GM19397 (cell line): Measurements from ENCODE around the gene ESD.
A peak's percentile ranks its signal among the peaks of the same experiment; 100 is the strongest.
"Not testable (repeated sequence)": the region's sequence is repeated elsewhere in the genome, so short reads cannot be mapped to it uniquely, and the experiment has no call there.

Experiments used
- ATAC-seq: cut with Tn5 transposase; IDR thresholded peaks from one replicate; pipeline ENCODE4 v1.9.1; 2021; ENCODE audit warnings: mild to moderate bottlenecking, moderate library complexity; ENCODE audit not compliant: unreplicated experiment

The ESD gene

DNA sequence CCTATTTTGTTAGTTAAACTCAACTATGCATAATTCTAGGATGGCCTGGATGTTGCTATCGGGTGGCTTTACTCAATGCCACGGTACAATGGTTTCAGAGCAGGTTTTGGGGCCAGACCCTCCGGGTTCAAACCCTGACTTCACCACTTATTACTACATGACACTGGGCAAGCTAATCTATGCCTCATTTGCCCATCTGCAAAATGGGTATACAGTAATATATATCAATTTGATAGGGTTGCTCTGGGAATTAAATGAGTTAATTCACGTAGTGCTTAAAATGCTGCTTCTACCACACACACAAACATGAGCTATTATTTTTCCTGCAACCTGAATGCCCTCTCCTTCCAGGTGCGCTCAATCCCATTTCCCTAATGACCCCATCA, 839 bp downstream of the ESD start:
- ATAC-seq: no peak

DNA sequence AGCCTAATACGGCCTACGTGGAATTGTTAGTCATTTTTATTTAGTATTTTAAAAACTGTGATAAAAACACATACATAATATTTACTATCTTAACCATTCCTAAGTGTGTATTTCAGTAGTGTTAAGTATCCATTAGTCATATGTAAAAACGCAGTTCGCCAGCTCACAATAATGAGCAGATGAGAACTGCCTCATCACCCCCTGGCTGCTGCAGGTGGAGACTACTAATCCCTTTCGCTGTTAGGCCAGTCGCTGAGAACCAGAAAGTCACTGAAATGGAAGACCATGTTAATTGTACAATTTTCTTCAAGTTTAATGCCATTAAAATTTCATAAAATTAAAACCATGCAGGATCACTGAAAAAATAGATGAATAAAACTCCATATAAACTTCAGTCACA, 1.6 kb downstream of the ESD start:
- no peak for ATAC-seq

DNA sequence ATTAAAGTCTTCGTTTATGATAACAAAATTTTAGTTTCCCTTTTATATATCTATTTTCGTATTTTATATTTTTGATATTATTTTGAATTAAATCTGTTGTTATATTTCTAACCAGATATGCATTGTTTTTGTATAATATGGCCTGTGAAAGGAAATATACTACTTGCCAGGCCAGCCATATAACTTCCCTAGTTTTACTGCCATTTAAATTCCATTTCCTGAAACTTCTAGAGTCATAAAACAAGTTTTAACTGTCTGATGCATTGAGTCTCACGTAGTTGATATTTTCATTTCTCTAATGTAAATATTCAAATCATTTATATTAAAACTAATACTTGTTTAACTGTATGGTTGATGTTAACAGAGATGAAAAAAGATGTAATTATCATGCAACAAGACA, 13.5 kb downstream of the ESD start:
- ATAC-seq: no peak

GRCh38 chr13:46782691-46783090, 14.3 kb downstream of the ESD start:
- no peak for ATAC-seq

DNA sequence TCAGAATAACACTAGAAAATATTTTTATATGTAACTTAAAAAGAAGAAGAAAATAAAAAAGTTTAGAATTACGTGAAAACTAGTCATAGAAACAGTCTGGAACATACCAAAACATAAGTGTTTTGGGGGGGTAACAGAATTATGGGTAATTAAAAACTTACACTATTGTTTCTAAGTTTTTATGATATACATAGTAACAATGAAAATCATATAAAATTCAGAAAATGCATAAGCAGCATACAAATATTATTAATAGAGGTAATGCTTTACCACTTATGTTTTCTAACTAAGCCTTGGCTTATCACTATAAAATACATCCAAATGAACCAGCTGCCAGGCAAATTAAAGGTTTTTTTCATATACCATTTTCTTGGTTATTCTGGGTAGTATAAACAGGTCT, 14.9 kb downstream of the ESD start:
- ATAC-seq: no peak

GRCh38 chr13:46778890-46779289, 18.1 kb downstream of the ESD start:
- ATAC-seq: no peak

- no peak for ATAC-seq
These were observed 18.9 kb downstream of the ESD start for GRCh38 chr13:46778095-46778494.

GRCh38 chr13:46775385-46776107, 21.4 kb downstream of the ESD start:
- ATAC-seq: no peak

DNA sequence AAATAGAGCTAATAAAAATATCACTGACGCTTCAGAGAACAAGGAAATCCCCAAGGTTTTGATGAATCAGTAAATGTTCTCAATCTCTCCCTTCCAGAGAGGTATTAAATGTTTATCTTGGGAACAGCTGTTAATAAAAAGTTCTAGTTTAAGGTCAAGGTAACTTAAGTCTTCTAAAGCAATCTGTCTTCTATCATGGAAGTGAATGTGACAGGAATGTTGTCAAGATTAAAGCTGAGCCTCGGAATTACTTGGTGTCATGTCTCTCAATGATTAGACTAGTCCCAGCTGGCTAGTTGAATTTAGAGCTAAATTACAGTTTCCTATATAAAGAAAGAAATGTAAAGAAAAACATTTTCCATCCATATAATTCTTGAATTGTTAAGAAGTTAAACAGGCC, 23.4 kb downstream of the ESD start:
- no peak for ATAC-seq

- ATAC-seq: no peak
These were observed 25.3 kb downstream of the ESD start for GRCh38 chr13:46771693-46772092.

DNA sequence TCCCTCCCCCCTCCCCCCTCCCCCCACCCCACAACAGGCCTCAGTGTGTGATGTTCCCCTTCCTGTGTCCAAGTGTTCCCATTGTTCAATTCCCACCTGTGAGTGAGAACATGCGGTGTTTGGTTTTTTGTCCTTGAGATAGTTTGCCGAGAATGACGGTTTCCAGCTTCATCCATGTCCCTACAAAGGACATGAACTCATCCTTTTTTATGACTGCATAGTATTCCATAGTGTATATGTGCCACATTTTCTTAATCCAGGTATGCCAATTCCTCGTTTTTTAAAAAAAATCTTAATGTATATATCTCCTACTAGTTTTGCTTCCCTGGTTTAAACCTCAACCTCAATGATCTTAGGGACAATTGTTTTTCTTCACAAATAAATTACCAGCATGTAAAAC, 27.0 kb downstream of the ESD start:
- not testable (repeated sequence) for ATAC-seq

DNA sequence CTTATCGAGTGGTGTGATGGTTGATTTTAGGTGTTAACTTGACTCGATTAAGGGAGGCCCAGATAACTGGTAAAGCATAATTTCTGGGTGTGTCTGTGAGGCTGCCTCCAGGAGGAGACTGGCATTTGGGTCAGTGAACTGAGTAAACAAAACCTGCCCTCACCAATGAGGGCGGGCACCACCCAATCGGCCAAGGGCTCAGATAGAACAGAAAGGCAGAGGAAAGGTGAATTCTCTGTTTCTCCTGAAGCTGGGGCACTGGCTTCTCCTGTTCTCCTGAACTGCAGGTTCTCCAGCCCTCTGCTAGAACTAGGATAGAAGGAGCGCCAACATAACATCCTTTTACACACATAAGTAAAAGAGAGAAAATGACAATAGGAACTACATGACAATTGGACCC, 35.1 kb downstream of the ESD start:
- no peak for ATAC-seq

DNA sequence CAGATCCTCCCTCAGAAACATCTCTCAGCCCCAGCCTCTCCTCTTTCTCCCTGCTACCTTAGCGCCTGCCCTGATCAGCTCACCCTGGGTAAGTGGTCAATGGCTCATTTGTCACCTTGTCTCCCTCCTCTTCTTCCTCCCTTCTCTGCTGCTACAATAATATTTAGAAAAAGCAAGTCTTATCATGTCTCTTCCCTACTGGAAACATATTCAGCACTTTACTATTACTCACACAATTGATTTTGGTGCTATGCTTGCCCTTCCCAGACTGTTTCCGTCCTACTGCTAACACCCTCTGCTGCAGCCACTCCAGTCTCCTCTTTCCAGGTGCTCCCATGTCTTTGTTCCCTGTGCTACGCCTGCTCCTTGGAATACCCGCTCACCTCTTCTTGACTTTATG, 35.8 kb downstream of the ESD start:
- no peak for ATAC-seq

DNA sequence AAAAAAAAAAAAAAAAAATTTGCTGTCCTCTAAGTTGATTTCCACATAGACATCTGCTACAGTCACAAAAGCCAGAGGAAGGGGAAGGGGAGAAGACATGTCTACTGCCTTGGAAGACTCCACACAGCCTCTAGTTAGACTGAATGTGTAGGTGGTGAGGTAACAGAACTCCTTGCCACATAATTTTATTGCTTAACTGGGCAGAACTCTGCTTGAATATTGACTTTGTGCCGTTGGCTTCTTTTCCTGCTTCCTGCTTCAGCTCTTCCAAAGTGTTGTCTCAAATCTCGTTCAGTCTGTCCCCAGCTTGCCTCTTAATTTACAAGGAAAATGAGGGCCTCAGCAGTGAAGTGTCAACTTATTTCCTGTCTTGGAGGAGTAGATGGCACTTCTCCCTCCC, 37.1 kb downstream of the ESD start:
- no peak for ATAC-seq

DNA sequence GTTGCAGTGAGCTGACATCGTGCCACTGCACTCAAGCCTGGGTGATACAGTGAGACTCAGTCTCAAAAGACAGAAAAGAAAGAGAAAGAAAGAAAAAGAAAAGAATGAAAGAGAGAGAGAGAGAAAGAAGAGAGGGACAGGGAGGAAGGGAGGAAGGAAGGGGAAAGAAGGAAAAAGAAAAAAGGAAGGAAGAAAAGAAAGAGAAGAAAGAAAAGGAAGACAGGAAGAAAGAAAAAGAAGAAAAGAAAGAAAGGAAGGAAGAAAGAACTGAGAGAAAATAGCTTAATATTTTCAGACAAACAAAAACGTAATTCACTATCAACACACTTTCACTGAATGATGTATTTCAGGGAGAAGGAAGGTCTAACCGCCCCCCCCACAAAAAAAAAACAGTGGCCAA, 39.3 kb downstream of the ESD start:
- no peak for ATAC-seq

- no peak for ATAC-seq
These were observed 40.0 kb downstream of the ESD start for GRCh38 chr13:46756977-46757376.

DNA sequence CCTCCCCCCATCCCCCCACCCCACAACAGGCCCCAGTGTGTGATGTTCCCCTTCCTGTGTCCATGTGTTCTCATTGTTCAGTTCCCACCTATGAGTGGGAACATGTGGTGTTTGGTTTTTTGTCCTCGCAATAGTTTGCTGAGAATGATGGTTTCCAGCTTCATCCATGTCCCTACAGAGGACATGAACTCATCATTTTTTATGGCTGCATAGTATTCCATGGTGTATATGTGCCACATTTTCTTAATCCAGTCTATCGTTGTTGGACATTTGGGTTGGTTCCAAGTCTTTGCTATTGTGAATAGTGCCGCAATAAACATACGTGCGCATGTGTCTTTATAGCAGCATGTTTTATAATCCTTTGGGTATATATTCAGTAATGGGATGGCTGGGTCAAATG, 41.5 kb downstream of the ESD start:
- not testable (repeated sequence) for ATAC-seq

GRCh38 chr13:46754812-46755211, 42.1 kb downstream of the ESD start:
- ATAC-seq: no peak

- no peak for ATAC-seq
These were observed 43.0 kb downstream of the ESD start for GRCh38 chr13:46753917-46754316.

- ATAC-seq: no peak
These were observed 43.8 kb downstream of the ESD start for GRCh38 chr13:46753137-46753536.

GRCh38 chr13:46751811-46752635, 44.9 kb downstream of the ESD start:
- ATAC-seq: peak; percentile 67

GRCh38 chr13:46749951-46750350, 47.0 kb downstream of the ESD start:
- ATAC-seq: no peak
